Stimulated activated CD4-positive, alpha-beta T cell treated with anti-CD3 and anti-CD28 coated beads, Interleukin-1b, Interleukin-23, amount 100 ng/mL, for 1 hour (primary cell): Measurements from ENCODE around the gene PI4KB.
A peak's percentile ranks its signal among the peaks of the same experiment; 100 is the strongest.

Experiments
- DNase-seq, 2 donors: peaks; one replicate each; pipeline ENCODE4 v3.0.0-alpha.2; 2020; ENCODE audit warnings: low read depth in 2 of 2

PI4KB gene

GRCh38 chr1:151346082-151346768 lies 19.0 kb upstream of the PI4KB start:
- DNase-seq: no peak

DNA sequence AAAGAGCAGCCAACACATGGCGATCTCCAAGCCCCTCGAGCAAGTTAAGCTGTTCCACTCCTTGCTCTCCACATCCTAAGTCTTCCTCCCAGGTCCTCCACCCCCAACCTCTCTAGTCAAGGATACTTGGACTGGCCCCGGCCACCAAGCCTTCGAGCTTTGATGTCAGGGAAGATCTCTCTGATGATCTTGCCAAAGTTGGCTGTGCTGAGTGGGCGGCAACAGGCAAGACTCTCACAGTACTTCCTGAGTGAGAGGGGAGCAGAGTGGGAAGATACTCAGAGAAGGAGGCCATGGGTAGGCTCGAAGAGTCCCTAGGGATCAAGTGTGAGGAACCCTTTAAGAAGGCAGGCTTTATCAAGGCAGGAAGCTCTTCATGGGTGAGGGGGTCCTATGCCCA lies 17.1 kb upstream of the PI4KB start:
- DNase-seq: no peak

GRCh38 chr1:151343587-151343986 lies 16.4 kb upstream of the PI4KB start:
- DNase-seq: no peak

DNA sequence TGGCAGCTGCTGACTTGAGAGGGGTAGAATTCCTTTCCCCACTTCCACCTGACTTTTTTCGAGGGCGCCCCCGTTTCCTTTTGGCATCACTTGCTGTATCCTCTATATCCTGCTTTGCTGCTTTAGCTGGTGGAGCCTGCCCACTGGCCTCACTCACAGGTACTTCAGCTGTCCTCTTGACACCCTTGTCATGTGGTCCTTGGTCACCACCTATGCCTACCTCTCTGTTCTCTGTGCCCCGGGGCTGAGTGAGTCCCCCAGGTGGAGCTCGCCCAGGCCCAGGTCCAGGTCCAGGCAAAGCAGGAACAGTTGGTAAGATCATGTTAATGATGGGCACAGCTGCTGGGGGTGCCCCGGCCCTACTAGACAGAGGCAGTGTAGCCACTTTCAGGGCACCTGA lies 15.4 kb upstream of the PI4KB start:
- no peak for DNase-seq

GRCh38 chr1:151342021-151342420 lies 14.8 kb upstream of the PI4KB start:
- no peak for DNase-seq

GRCh38 chr1:151340870-151341754 lies 13.9 kb upstream of the PI4KB start:
- DNase-seq: peak in 1 of 2 donors; percentile 9

- no peak for DNase-seq
Observed at GRCh38 chr1:151336556-151336955, 9.3 kb upstream of the PI4KB start.

DNA sequence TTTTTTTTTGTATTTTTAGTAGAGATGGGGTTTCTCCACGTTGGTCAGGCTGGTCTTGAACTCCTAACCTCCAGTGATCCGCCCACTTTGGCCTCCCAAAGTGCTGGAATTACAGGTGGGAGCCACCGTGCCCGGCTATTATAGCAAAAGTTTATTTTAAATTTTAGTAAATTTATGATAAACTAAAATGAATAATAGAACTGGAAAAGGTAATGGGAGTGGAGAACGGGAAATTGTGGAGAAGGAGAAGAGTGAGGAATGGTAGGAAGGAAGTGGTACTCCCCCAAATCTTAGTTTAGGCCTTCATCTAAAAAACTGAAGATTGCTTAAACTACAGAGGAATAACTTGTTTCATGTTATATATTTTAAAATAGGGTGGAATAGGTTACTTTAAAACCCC lies 7.6 kb upstream of the PI4KB start:
- no peak for DNase-seq

- DNase-seq: no peak
Observed at GRCh38 chr1:151327903-151328674, 873 bp upstream of the PI4KB start.

DNA sequence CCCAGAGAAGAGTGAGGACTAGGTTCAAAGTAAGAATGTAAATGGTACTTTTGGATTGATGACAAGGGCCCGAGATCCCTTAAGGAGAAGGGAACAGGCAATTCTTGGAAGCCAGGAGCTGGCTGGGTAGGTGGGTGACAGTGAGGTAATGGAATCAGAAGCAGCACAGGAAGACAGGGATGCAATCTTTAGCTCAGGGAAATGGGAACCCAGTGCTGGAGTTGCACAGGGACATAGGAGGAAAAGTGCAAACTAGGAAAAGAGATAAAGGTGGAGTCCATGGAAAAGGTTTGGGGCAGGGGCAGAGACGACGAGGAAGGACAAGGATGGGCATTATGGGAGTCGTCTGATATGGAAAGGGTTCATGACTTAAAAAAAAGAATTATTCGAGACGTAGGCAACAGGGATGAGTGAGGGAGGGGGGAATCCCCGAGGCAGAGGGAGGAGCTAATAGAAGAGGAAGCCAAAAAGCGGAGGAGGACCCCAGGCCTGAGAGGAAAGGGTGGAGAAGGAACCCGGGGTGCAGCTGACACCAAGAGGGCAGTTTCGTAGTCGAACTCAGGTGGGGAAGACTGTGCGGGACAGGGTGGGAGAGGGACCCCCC lies 495 bp downstream of the PI4KB start:
- DNase-seq: peak; percentile 3 to 38

- DNase-seq: no peak
Observed at GRCh38 chr1:151325646-151326429, 1.4 kb downstream of the PI4KB start.

DNA sequence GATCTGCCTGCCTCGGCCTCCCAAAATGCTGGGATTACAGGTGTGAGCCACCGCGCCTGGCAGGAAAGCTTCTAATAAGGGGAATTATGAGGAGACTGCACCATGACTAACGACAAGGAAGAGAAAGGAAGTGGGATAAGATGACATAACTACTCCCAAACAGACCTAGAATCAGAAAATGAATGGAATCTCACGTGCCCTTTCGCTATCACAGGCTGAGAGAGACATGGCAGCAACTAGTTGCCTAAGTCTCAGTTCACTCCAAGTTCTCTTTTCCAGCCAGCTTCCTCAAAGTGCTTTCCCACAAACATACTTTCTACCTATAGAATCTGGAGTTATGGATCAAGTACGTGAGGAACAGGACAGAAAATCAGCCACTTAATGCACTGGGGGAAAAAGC lies 2.0 kb downstream of the PI4KB start:
- DNase-seq: no peak

DNA sequence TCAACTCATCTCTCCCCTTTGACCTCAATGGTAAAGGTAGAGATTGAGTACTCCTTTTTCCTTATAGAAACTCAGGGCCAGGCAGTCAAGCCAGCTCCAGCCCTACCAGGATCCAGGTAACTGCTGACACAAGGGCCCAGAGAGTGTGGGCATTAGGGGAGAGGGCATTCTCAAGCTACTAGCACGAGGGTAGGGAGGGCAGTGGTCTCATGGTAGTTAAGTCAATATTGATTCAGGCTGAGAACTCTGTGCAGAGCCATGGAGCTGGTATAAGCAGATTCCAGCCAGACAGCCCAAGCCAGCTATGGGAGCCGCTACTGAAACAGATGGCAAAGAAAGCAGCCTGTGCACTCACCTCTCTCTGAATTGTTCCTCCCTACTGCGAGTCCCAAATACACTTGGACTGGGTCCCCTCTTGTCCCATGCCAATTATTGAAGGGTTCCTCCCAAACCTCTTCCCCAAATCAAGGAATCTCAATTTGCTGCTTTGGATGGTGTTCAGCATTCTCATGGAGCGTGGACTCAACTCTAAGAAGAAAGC lies 2.8 kb downstream of the PI4KB start:
- DNase-seq: no peak

GRCh38 chr1:151318975-151319374 lies 8.2 kb downstream of the PI4KB start:
- no peak for DNase-seq

GRCh38 chr1:151315565-151316235 lies 11.5 kb downstream of the PI4KB start:
- no peak for DNase-seq

- DNase-seq: no peak
Observed at GRCh38 chr1:151314137-151314875, 12.9 kb downstream of the PI4KB start.

- no peak for DNase-seq
Observed at GRCh38 chr1:151313501-151313900, 13.7 kb downstream of the PI4KB start.

- no peak for DNase-seq
Observed at GRCh38 chr1:151312826-151313225, 14.4 kb downstream of the PI4KB start.

DNA sequence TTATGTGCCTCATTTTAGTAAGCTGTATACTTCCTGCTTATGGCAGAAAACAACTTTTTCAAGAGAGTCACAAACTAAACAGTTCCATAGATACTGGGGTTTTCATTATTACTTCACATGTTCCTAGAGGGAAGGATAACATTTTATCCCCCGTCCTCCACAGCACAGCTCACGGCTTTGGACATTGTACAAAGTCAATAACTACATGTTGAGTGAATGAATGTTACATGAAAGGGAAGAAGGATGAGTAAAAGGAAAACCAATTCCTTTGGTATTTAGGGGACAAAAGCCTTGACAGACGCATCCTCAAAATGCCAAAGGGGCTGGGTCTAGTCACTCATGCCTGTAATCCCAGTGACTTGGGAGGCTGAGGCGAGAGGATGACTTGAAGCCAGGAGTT lies 14.8 kb downstream of the PI4KB start:
- no peak for DNase-seq
